Gastroesophageal sphincter (tissue), 3 donors: Measurements from ENCODE around the gene ATP1A2.

Source experiments
- CTCF ChIP-seq, 4 experiments: fragments of 200-600 bp in 2 of 4; fragments of 450-650 bp in 2 of 4; sonication (generic) in 1 of 4; IDR thresholded peaks; one replicate each; pipeline ENCODE4 v1.5.1; 2017 to 2019; ENCODE audit warnings: antibody characterized with exemption in 4 of 4, mild to moderate bottlenecking in 2 of 4, moderate library complexity in 2 of 4
- EP300 ChIP-seq: sonication (generic); formaldehyde crosslinking; IDR thresholded peaks from one replicate; pipeline ENCODE4 v1.6.1; 2017; ENCODE audit warnings: antibody characterized with exemption, mild to moderate bottlenecking
- POLR2A ChIP-seq, 2 donors: fragments of 450-650 bp; IDR thresholded peaks; one replicate each; pipeline ENCODE4 v1.6.1; 2017; ENCODE audit warnings: antibody characterized with exemption in 2 of 2, mild to moderate bottlenecking in 2 of 2, moderate library complexity in 1 of 2
- POLR2AphosphoS5 ChIP-seq: sonication (generic); formaldehyde crosslinking; IDR thresholded peaks from one replicate; pipeline ENCODE4 v1.6.1; 2017; ENCODE audit warnings: antibody characterized with exemption

- no peak for TF ChIP-seq CTCF (IDR thresholded peaks at IDR 0.05)
- TF ChIP-seq POLR2AphosphoS5, result no peak
- TF ChIP-seq POLR2A (IDR thresholded peaks at IDR 0.05), result no peak
- TF ChIP-seq EP300, result no peak
Observed at GRCh38 chr1:160101717-160102522, 13.6 kb upstream of the ATP1A2 start.
